ENCODE results near the gene MUC15.

DNA sequence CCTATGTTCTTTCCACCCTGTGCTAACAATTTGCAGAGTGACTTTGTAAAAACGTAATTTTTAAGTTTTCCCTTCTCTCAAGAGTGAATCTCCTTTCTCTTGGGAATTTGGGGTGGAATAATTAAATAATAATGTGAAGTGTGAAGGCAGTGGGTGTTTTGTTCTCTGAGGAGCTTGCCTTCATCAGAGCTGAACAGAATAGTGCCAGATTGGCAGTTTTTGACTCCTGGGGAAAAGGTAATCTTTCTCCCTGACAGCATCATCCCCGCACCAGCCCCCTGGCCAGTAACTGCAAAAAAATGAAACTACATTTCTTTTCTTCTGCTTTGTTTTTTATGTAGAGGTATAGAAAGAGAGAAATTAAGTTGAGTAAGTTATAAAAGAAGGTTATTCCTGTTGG lies 59.9 kb downstream of the MUC15 start:
- no peak for TF ChIP-seq EZH2 (IDR thresholded peaks at IDR 0.05; ENCODE audit: borderline replicate concordance, low read depth, low read length, severe bottlenecking)
- TF ChIP-seq, protein P1, sequence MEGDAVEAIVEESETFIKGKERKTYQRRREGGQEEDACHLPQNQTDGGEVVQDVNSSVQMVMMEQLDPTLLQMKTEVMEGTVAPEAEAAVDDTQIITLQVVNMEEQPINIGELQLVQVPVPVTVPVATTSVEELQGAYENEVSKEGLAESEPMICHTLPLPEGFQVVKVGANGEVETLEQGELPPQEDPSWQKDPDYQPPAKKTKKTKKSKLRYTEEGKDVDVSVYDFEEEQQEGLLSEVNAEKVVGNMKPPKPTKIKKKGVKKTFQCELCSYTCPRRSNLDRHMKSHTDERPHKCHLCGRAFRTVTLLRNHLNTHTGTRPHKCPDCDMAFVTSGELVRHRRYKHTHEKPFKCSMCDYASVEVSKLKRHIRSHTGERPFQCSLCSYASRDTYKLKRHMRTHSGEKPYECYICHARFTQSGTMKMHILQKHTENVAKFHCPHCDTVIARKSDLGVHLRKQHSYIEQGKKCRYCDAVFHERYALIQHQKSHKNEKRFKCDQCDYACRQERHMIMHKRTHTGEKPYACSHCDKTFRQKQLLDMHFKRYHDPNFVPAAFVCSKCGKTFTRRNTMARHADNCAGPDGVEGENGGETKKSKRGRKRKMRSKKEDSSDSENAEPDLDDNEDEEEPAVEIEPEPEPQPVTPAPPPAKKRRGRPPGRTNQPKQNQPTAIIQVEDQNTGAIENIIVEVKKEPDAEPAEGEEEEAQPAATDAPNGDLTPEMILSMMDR (IDR thresholded peaks at IDR 0.05; ENCODE audit: extremely low read depth in 1 of 2, insufficient read depth in 1 of 2, low read depth in 1 of 2, low read length in 2 of 2), result no peak
- no peak for TF ChIP-seq POLR2A (IDR thresholded peaks at IDR 0.05; ENCODE audit: low read depth, low read length)

Data from endothelial cell of umbilical vein (primary cell).